ENCODE results near the gene FAM8A1. TPM values are rescaled to one million over a fixed set of nuclear protein-coding genes. Genes with fewer than 3 reads are reported as not detected.

The FAM8A1 gene
- total RNA-seq, 1 donor from 2014 or later = 18.3 TPM

- H3K27me3 ChIP-seq (ENCODE audit: control insufficient read depth in 3 of 3, insufficient read depth in 3 of 3, low read length in 3 of 3) = no peaks in the 10 kb centered on the region
- peaks cover 5 to 36% (median 24%) of the 10 kb centered on the region in 3 donors for H3K36me3 ChIP-seq (ENCODE audit: control insufficient read depth in 3 of 3, insufficient read depth in 3 of 3, low read length in 3 of 3)
- H3K27ac ChIP-seq (ENCODE audit: low read depth, low read length) = peak overlapping the region; percentile 6
- H3K4me1 ChIP-seq (ENCODE audit: control insufficient read depth in 3 of 3, insufficient read depth in 3 of 3, low read length in 3 of 3) = peaks cover 0 to 3% (median 2%) of the 10 kb centered on the region in 3 donors
- H3K9me3 ChIP-seq (ENCODE audit: control insufficient read depth in 3 of 3, low read length in 3 of 3) = no peaks in the 10 kb centered on the region
- H3K9ac ChIP-seq (ENCODE audit: low read depth in 1 of 3, low read length in 3 of 3) = no peak overlapping the region
- no peak overlapping the region for H3K4me3 ChIP-seq (ENCODE audit: low read length in 3 of 3)
These were observed 28.8 kb downstream of the FAM8A1 start for GRCh38 chr6:17628873-17629272.

GRCh38 chr6:17629824-17630510 lies 29.9 kb downstream of the FAM8A1 start:
- H3K9ac ChIP-seq (ENCODE audit: low read depth in 1 of 3, low read length in 3 of 3) = no peak overlapping the region
- H3K27ac ChIP-seq (ENCODE audit: low read depth, low read length) = no peak overlapping the region
- H3K27me3 ChIP-seq (ENCODE audit: control insufficient read depth in 3 of 3, insufficient read depth in 3 of 3, low read length in 3 of 3) = no peaks in the 10 kb centered on the region
- H3K36me3 ChIP-seq (ENCODE audit: control insufficient read depth in 3 of 3, insufficient read depth in 3 of 3, low read length in 3 of 3) = peaks cover 5 to 30% (median 18%) of the 10 kb centered on the region in 3 donors
- no peak overlapping the region for H3K4me3 ChIP-seq (ENCODE audit: low read length in 3 of 3)
- peaks cover 0 to 3% (median 2%) of the 10 kb centered on the region in 3 donors for H3K4me1 ChIP-seq (ENCODE audit: control insufficient read depth in 3 of 3, insufficient read depth in 3 of 3, low read length in 3 of 3)
- no peaks in the 10 kb centered on the region for H3K9me3 ChIP-seq (ENCODE audit: control insufficient read depth in 3 of 3, low read length in 3 of 3)

GRCh38 chr6:17630511-17631073 lies 30.5 kb downstream of the FAM8A1 start:
- Histone ChIP-seq H3K27ac (ENCODE audit: low read depth, low read length) (no peak overlapping the region), H3K36me3 (ENCODE audit: control insufficient read depth in 3 of 3, insufficient read depth in 3 of 3, low read length in 3 of 3) (peaks cover 5 to 26% (median 18%) of the 10 kb centered on the region in 3 donors), H3K4me3 (ENCODE audit: low read length in 3 of 3) (no peak overlapping the region), H3K9ac (ENCODE audit: low read depth in 1 of 3, low read length in 3 of 3) (no peak overlapping the region), H3K4me1 (ENCODE audit: control insufficient read depth in 3 of 3, insufficient read depth in 3 of 3, low read length in 3 of 3) (peaks cover 0 to 3% (median 2%) of the 10 kb centered on the region in 3 donors), H3K27me3 (ENCODE audit: control insufficient read depth in 3 of 3, insufficient read depth in 3 of 3, low read length in 3 of 3) (no peaks in the 10 kb centered on the region), H3K9me3 (ENCODE audit: control insufficient read depth in 3 of 3, low read length in 3 of 3) (no peaks in the 10 kb centered on the region)

- Histone ChIP-seq H3K4me3 (ENCODE audit: low read length in 3 of 3) (no peak overlapping the region), H3K27ac (ENCODE audit: low read depth, low read length) (no peak overlapping the region), H3K36me3 (ENCODE audit: control insufficient read depth in 3 of 3, insufficient read depth in 3 of 3, low read length in 3 of 3) (peaks cover 0 to 25% (median 22%) of the 10 kb centered on the region in 3 donors), H3K9ac (ENCODE audit: low read depth in 1 of 3, low read length in 3 of 3) (no peak overlapping the region), H3K4me1 (ENCODE audit: control insufficient read depth in 3 of 3, insufficient read depth in 3 of 3, low read length in 3 of 3) (peaks cover 0 to 3% (median 2%) of the 10 kb centered on the region in 3 donors), H3K27me3 (ENCODE audit: control insufficient read depth in 3 of 3, insufficient read depth in 3 of 3, low read length in 3 of 3) (no peaks in the 10 kb centered on the region), H3K9me3 (ENCODE audit: control insufficient read depth in 3 of 3, low read length in 3 of 3) (no peaks in the 10 kb centered on the region)
These were observed 32.8 kb downstream of the FAM8A1 start for GRCh38 chr6:17632934-17633333.

GRCh38 chr6:17633465-17634188 lies 33.5 kb downstream of the FAM8A1 start:
- Histone ChIP-seq H3K36me3 (ENCODE audit: control insufficient read depth in 3 of 3, insufficient read depth in 3 of 3, low read length in 3 of 3) (peaks cover 0 to 22% (median 21%) of the 10 kb centered on the region in 3 donors), H3K4me1 (ENCODE audit: control insufficient read depth in 3 of 3, insufficient read depth in 3 of 3, low read length in 3 of 3) (peaks cover 3 to 5% (median 4%) of the 10 kb centered on the region in 3 donors), H3K9ac (ENCODE audit: low read depth in 1 of 3, low read length in 3 of 3) (no peak overlapping the region), H3K27me3 (ENCODE audit: control insufficient read depth in 3 of 3, insufficient read depth in 3 of 3, low read length in 3 of 3) (no peaks in the 10 kb centered on the region), H3K9me3 (ENCODE audit: control insufficient read depth in 3 of 3, low read length in 3 of 3) (no peaks in the 10 kb centered on the region), H3K27ac (ENCODE audit: low read depth, low read length) (no peak overlapping the region), H3K4me3 (ENCODE audit: low read length in 3 of 3) (no peak overlapping the region)

- H3K36me3 ChIP-seq (ENCODE audit: control insufficient read depth in 3 of 3, insufficient read depth in 3 of 3, low read length in 3 of 3) = peaks cover 0 to 24% (median 18%) of the 10 kb centered on the region in 3 donors
These were observed 35.5 kb downstream of the FAM8A1 start for GRCh38 chr6:17635568-17635967.

GRCh38 chr6:17638212-17638715 lies 38.2 kb downstream of the FAM8A1 start:
- peaks cover under 1 to 29% (median 22%) of the 10 kb centered on the region in 3 donors for H3K36me3 ChIP-seq (ENCODE audit: control insufficient read depth in 3 of 3, insufficient read depth in 3 of 3, low read length in 3 of 3)
- H3K4me3 ChIP-seq (ENCODE audit: low read length in 3 of 3) = no peak overlapping the region
- no peaks in the 10 kb centered on the region for H3K9me3 ChIP-seq (ENCODE audit: control insufficient read depth in 3 of 3, low read length in 3 of 3)
- no peak overlapping the region for H3K9ac ChIP-seq (ENCODE audit: low read depth in 1 of 3, low read length in 3 of 3)
- no peak overlapping the region for H3K27ac ChIP-seq (ENCODE audit: low read depth, low read length)
- peaks cover 2 to 7% (median 3%) of the 10 kb centered on the region in 3 donors for H3K4me1 ChIP-seq (ENCODE audit: control insufficient read depth in 3 of 3, insufficient read depth in 3 of 3, low read length in 3 of 3)
- H3K27me3 ChIP-seq (ENCODE audit: control insufficient read depth in 3 of 3, insufficient read depth in 3 of 3, low read length in 3 of 3) = no peaks in the 10 kb centered on the region

More at GRCh38 chr6:17635568-17635967, 35.5 kb downstream of the FAM8A1 start:
- H3K27me3 ChIP-seq (ENCODE audit: control insufficient read depth in 3 of 3, insufficient read depth in 3 of 3, low read length in 3 of 3) = no peaks in the 10 kb centered on the region
- peaks cover 2 to 7% (median 3%) of the 10 kb centered on the region in 3 donors for H3K4me1 ChIP-seq (ENCODE audit: control insufficient read depth in 3 of 3, insufficient read depth in 3 of 3, low read length in 3 of 3)
- no peaks in the 10 kb centered on the region for H3K9me3 ChIP-seq (ENCODE audit: control insufficient read depth in 3 of 3, low read length in 3 of 3)
- H3K4me3 ChIP-seq (ENCODE audit: low read length in 3 of 3) = no peak overlapping the region
- no peak overlapping the region for H3K9ac ChIP-seq (ENCODE audit: low read depth in 1 of 3, low read length in 3 of 3)
- no peak overlapping the region for H3K27ac ChIP-seq (ENCODE audit: low read depth, low read length)

GRCh38 chr6:17640477-17640917 lies 40.4 kb downstream of the FAM8A1 start:
- Histone ChIP-seq H3K9ac (ENCODE audit: low read depth in 1 of 3, low read length in 3 of 3) (no peak overlapping the region), H3K36me3 (ENCODE audit: control insufficient read depth in 3 of 3, insufficient read depth in 3 of 3, low read length in 3 of 3) (peaks cover 7 to 42% (median 39%) of the 10 kb centered on the region in 3 donors), H3K27me3 (ENCODE audit: control insufficient read depth in 3 of 3, insufficient read depth in 3 of 3, low read length in 3 of 3) (no peaks in the 10 kb centered on the region), H3K4me3 (ENCODE audit: low read length in 3 of 3) (no peak overlapping the region), H3K27ac (ENCODE audit: low read depth, low read length) (no peak overlapping the region), H3K4me1 (ENCODE audit: control insufficient read depth in 3 of 3, insufficient read depth in 3 of 3, low read length in 3 of 3) (peaks cover 2 to 7% (median 3%) of the 10 kb centered on the region in 3 donors), H3K9me3 (ENCODE audit: control insufficient read depth in 3 of 3, low read length in 3 of 3) (no peaks in the 10 kb centered on the region)

GRCh38 chr6:17648745-17649144 lies 48.6 kb downstream of the FAM8A1 start:
- Histone ChIP-seq H3K9ac (ENCODE audit: low read depth in 1 of 3, low read length in 3 of 3) (no peak overlapping the region), H3K27me3 (ENCODE audit: control insufficient read depth in 3 of 3, insufficient read depth in 3 of 3, low read length in 3 of 3) (no peaks in the 10 kb centered on the region), H3K9me3 (ENCODE audit: control insufficient read depth in 3 of 3, low read length in 3 of 3) (no peaks in the 10 kb centered on the region), H3K4me1 (ENCODE audit: control insufficient read depth in 3 of 3, insufficient read depth in 3 of 3, low read length in 3 of 3) (no peaks in the 10 kb centered on the region), H3K4me3 (ENCODE audit: low read length in 3 of 3) (no peak overlapping the region), H3K27ac (ENCODE audit: low read depth, low read length) (no peak overlapping the region), H3K36me3 (ENCODE audit: control insufficient read depth in 3 of 3, insufficient read depth in 3 of 3, low read length in 3 of 3) (peaks cover 11 to 41% (median 38%) of the 10 kb centered on the region in 3 donors)
